Progenitor cell of endocrine pancreas (in vitro differentiated cells): Measurements from ENCODE around the gene GTF2H2C. TPM values are rescaled to one million over a fixed set of nuclear protein-coding genes. Genes with fewer than 3 reads are reported as not detected.

Experiments used
- total RNA-seq: library from RNA; stranded (reverse); gene quantifications from 2 replicates; pipeline ENCODE4 v1.2.1, GENCODE V29; 2021

GTF2H2C gene
- total RNA-seq, 1 donor from 2014 or later: 64.1 TPM

Other genes starting within 250 kb of the GTF2H2C start
- 10.8 and 15.5 TPM in 2 replicates for gene CCDC125, start 227.4 kb upstream of the GTF2H2C start, total RNA-seq
- gene AK6, start 190.7 kb upstream of the GTF2H2C start, total RNA-seq: 34.0 and 36.1 TPM in 2 replicates
- 53.4 and 58.9 TPM in 2 replicates for gene TAF9, start 190.7 kb upstream of the GTF2H2C start, total RNA-seq
- 35.3 and 36.4 TPM in 2 replicates for gene RAD17, start 190.4 kb upstream of the GTF2H2C start, total RNA-seq
- 67.0 and 71.6 TPM in 2 replicates for gene MARVELD2, start 145.1 kb upstream of the GTF2H2C start, total RNA-seq
- 131 and 143 TPM in 2 replicates for gene OCLN, start 67.4 kb upstream of the GTF2H2C start, total RNA-seq